D721Med (cell line): ENCODE measurements around the gene VSNL1.

Source experiments
- DNase-seq: peaks from one replicate; pipeline ENCODE4 v3.0.0; 2011; ENCODE audit warnings: low spot score; ENCODE audit not compliant: insufficient read length
- FAIRE-seq: peaks from 2 replicates; lab custom pipeline; 2011; peaks lifted over from hg19 to GRCh38; lab: Jason Lieb, UNC
- TF ChIP-seq, protein P1 (sequence below): IDR thresholded peaks from 2 replicates; pipeline ENCODE4 v1.5.1; 2012; ENCODE audit warnings: mild to moderate bottlenecking, control low read depth; ENCODE audit not compliant: insufficient read depth; ENCODE audit errors: missing control alignments

The VSNL1 gene

DNA sequence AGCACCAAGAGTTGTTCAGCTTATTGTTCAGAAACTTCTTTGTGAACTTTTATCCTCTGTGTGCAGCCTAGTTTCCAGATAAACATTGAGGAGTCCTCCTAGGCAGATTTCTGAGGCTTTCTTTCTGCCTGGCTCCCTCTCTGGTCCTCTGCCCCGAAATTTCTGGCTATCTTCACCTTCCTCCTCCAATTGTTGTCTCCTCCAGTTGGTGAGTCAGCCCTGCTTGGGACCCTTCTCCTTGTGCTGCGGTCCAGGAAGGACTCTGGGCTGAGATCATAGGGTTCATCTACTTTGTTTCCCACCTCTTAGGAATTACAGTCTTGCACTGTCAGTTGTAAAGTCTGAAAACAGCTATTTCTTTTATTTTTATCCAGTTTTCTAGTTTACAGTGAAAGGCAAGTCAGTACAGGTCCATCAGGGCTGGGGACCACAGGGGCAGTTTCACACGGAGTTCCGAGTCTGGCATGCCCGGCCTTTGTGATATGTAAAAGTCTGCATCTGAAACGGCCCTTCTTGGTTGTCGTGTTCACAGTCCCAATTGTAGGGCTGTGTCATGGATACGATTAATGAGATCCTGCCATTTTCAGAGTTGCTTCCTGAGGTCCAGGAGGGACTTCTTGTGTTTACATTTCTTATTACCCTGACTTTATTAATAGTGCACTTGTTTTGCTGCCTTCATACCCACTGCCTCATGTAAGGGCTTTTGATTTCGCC is 112.3 kb downstream of the VSNL1 start:
- no peak for FAIRE-seq
- TF ChIP-seq, protein P1, sequence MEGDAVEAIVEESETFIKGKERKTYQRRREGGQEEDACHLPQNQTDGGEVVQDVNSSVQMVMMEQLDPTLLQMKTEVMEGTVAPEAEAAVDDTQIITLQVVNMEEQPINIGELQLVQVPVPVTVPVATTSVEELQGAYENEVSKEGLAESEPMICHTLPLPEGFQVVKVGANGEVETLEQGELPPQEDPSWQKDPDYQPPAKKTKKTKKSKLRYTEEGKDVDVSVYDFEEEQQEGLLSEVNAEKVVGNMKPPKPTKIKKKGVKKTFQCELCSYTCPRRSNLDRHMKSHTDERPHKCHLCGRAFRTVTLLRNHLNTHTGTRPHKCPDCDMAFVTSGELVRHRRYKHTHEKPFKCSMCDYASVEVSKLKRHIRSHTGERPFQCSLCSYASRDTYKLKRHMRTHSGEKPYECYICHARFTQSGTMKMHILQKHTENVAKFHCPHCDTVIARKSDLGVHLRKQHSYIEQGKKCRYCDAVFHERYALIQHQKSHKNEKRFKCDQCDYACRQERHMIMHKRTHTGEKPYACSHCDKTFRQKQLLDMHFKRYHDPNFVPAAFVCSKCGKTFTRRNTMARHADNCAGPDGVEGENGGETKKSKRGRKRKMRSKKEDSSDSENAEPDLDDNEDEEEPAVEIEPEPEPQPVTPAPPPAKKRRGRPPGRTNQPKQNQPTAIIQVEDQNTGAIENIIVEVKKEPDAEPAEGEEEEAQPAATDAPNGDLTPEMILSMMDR: no peak
- no peak for DNase-seq

DNA sequence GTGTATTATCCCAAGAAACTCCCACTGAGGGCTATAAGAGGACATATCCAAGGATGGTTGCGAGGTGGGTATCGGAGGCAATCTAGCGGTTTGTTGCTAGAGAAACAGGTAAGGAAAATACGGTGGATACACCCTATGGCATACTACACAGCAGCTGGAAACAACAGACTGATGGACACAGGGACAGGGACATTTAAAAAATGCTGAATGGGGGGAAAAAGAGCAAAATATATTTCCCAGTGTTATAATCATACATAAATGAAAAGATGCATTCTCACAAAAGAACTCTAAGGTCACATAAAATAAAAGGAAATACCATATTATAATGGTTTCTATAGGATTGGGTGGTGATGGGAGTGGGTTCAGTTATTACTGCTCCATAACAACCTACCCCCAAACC is 117.3 kb downstream of the VSNL1 start:
- no peak for DNase-seq
- FAIRE-seq: no peak
- TF ChIP-seq, protein P1: no peak

DNA sequence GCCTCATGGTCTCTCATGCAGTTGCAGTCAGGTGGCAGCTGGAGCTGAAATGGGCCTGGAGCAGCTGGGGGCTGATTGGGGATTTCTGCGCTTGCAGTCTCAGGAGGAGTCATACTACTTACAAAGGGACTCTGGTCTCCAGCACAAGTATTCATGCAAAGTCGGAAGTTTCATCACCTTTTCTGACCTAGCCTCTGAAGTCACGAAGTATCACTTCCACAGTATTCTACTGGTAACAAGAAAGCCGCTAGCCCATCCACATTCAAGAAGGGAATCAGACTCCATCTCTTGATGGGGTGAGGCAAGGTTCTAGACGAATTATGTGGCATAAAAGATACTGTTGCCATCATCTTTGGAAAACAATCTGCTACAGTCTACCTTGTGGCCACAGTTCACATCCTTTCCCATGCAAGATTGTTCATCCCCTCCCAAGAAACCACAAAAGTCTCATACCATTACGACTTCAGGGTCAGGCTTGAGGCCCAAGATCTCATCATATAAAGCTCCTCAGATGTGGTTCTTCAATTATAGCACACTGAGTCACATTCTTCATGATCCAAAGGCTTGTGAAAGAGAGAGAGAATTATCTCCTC is 117.9 kb downstream of the VSNL1 start:
- TF ChIP-seq, protein P1: no peak
- FAIRE-seq (no peak), DNase-seq (no peak)

DNA sequence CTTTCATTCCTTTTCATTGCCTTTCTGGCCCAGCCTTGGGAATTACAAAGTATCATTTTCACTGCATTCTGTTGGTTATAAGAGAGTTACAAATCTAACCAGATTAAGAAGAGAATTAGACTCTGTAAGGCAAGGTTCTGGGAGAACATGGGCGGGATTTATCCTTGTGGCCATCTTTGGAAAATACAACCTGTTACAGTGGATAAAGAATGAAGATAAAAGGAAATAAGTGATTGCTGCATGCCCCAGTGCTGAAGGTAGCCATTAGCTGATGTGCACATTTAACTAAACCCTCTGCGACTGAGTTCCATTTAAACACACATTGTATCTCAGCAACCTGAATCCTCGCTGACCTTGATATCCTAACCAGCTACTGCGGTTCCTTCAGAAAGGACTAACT is 119.7 kb downstream of the VSNL1 start:
- DNase-seq (no peak), FAIRE-seq (no peak)
- TF ChIP-seq, protein P1: no peak

DNA sequence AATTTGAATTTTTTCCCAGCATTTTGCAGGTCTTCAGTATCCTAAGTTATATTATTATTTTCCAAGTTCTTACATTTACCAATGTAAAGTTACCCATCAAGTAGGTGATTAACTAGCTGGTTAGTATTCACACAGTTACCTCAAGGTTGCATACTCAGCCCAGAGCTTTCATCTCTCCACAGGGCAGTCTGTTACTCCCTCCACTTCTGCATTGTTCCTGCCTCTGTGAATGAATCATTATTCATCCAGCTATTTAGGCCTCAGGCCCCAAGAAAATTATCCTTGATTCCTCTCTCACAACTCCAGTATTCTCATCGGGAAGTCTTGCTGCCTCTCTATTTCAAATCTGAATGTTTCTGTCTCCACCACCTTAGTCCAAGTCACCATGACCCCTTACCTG is 121.0 kb downstream of the VSNL1 start:
- TF ChIP-seq, protein P1: no peak
- FAIRE-seq: no peak
- no peak for DNase-seq

DNA sequence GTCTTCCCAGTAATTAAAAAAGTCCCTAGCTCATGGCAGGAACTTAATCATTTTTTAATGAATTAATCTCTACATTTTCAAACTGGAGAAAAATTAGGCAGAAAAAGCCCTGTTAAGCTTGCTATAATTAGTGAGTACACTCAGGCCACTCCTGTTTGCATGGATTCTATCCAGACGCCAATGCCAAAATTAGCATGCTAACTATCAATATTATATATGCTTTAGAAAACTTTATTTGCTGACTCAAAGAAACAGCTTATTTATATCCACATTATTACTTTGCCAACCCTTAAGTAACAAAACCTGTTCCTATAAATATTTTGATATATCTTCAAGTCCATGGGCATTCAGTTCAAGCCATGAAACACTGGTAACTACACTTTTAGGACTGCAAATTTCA is 122.2 kb downstream of the VSNL1 start:
- DNase-seq (no peak), FAIRE-seq (no peak)
- TF ChIP-seq, protein P1: no peak

DNA sequence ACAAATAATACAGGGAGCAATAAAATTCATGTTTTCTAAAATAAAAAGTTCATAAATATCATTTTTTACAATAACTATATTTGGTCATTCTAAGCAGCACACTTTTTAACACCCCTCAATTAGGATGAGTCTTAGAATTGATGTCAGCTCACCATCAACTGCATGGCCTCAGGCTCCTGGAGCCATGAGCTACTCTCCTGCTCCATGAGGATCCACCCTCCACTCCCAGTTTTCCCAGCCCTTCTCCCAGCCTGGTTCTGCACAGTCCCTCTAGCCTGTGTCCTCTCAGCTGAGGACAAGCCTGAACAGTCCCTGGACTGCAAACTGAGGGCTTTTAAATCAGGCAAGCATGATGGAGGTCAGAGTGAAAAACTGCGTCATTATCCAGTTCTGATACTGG is 124.0 kb downstream of the VSNL1 start:
- TF ChIP-seq, protein P1: no peak
- FAIRE-seq (no peak), DNase-seq (no peak)
